PFSK-1 (cell line): ENCODE measurements around the gene RACK1.

ENCODE experiments used
- POLR2AphosphoS5 ChIP-seq: IDR thresholded peaks from 2 replicates; pipeline ENCODE4 v1.6.1; 2012; ENCODE audit warnings: low read depth, mild to moderate bottlenecking, control low read depth, low read length, moderate library complexity
- REST ChIP-seq, 2 experiments: IDR thresholded peaks; 2 replicates each; pipeline versions ENCODE4 v1.6.1 to v1.8.0; 2011 to 2012; ENCODE audit warnings: low read depth in 2 of 2, low read length in 2 of 2, control low read depth in 1 of 2, inconsistent platforms in 1 of 2, mild to moderate bottlenecking in 1 of 2, moderate library complexity in 1 of 2; ENCODE audit not compliant: insufficient read depth in 1 of 2
- TAF1 ChIP-seq: IDR thresholded peaks from 2 replicates; pipeline ENCODE4 v1.6.1; 2012; ENCODE audit warnings: low read length, control low read depth, borderline replicate concordance; ENCODE audit not compliant: insufficient read depth

- TF ChIP-seq POLR2AphosphoS5 = no peak
- TF ChIP-seq REST (IDR thresholded peaks at IDR 0.05; ENCODE audit: insufficient read depth in 1 of 2, low read depth in 2 of 2, low read length in 2 of 2) = no peak
- TF ChIP-seq TAF1 = no peak
Measured at GRCh38 chr5:181236954-181237641, 6.6 kb downstream of the RACK1 start.
